ENCODE measurements around the gene CELF4.

Gene CELF4

GRCh38 chr18:37572736-37573135, 7.1 kb upstream of the CELF4 start:
- ATAC-seq (no peak), DNase-seq (no peak)

DNA sequence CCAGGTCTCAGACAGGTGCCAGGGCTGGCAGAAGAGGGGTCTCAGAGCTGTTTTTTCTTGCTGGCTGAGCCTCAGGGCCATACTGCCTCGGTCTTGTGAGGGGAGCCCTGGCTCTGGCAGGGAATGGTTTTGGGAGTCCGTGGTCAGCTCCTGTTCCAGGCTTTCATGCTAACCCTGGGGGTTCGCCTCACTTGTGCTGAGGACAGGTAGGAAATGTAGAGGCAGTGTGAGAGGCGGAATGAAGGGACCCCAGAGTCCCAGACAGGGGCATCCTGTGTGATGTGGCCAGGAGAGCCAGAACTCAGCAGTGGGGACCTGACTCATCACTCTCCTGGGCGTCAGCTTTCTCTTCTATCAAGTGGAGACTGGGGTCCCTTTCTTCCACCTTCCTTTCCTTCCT, 5.7 kb upstream of the CELF4 start:
- no peak for ATAC-seq

GRCh38 chr18:37570336-37570930, 4.8 kb upstream of the CELF4 start:
- no peak for ATAC-seq
- no peak for DNase-seq

More for the DNA sequence above, 5.7 kb upstream of the CELF4 start:
- DNase-seq: no peak

GRCh38 chr18:37568671-37569070, 3.1 kb upstream of the CELF4 start:
- DNase-seq (no peak), ATAC-seq (no peak)

GRCh38 chr18:37567994-37568359, 2.4 kb upstream of the CELF4 start:
- DNase-seq: no peak
- no peak for ATAC-seq

- ATAC-seq (no peak), DNase-seq (no peak)
Observed at GRCh38 chr18:37567061-37567993, 1.7 kb upstream of the CELF4 start.

- ATAC-seq: no peak
- no peak for DNase-seq
Observed at GRCh38 chr18:37566479-37567060, 972 bp upstream of the CELF4 start.

DNA sequence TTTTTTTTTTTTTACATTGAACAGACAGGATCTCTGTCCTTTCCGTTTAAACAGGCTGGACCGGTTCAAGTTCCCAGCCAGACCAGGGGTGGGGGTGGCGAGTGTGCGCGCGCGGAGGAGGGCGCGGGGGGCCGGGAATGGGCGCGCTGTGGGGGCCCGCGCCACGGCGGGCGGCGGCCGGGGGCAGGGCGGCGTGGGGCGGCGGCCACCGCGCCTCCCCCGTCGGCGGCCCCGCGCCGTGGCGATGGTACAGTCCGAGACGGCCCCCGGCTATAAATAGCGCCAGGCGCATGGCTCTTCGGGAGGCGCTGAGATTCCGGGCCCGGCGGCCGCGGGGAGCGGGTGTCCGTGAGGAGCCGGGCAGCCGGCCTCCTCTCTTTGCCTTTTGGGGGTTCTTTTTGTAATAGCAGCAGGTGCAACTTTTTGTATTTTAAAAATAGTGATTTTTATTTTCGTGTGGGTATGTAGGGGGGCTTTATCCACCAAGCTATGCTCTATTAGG, 430 bp upstream of the CELF4 start:
- DNase-seq (no peak), ATAC-seq (no peak)

DNA sequence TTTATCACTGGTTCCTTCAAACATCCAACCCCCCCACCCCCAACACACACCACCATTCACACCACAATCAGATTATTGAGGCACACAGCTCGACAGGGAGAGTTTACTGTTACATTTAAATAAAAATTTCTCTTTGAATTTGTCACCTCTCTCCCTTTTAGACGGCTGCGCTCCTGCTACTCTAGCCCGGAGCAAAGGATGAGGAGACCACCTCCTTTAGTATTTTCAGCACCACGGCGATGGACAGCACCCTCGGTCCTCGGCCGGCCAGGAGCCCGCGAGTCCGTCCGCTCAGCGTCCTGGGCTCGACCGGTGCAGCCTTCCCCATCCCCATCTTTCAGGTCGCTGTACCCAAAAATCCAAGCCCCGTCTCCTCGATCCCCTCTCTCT, 892 bp downstream of the CELF4 start:
- DNase-seq (peak; percentile 12), ATAC-seq (no peak)

- no peak for DNase-seq
- ATAC-seq: no peak
Observed at GRCh38 chr18:37563931-37564392, 1.6 kb downstream of the CELF4 start.

GRCh38 chr18:37561986-37562385, 3.6 kb downstream of the CELF4 start:
- no peak for ATAC-seq

GRCh38 chr18:37560003-37560402, 5.6 kb downstream of the CELF4 start:
- ATAC-seq: no peak
- no peak for DNase-seq

More at GRCh38 chr18:37561986-37562385, 3.6 kb downstream of the CELF4 start:
- no peak for DNase-seq

- ATAC-seq (no peak), DNase-seq (no peak)
Observed at GRCh38 chr18:37559194-37559593, 6.4 kb downstream of the CELF4 start.

GRCh38 chr18:37554399-37554787, 11.2 kb downstream of the CELF4 start:
- DNase-seq (no peak), ATAC-seq (no peak)

DNA sequence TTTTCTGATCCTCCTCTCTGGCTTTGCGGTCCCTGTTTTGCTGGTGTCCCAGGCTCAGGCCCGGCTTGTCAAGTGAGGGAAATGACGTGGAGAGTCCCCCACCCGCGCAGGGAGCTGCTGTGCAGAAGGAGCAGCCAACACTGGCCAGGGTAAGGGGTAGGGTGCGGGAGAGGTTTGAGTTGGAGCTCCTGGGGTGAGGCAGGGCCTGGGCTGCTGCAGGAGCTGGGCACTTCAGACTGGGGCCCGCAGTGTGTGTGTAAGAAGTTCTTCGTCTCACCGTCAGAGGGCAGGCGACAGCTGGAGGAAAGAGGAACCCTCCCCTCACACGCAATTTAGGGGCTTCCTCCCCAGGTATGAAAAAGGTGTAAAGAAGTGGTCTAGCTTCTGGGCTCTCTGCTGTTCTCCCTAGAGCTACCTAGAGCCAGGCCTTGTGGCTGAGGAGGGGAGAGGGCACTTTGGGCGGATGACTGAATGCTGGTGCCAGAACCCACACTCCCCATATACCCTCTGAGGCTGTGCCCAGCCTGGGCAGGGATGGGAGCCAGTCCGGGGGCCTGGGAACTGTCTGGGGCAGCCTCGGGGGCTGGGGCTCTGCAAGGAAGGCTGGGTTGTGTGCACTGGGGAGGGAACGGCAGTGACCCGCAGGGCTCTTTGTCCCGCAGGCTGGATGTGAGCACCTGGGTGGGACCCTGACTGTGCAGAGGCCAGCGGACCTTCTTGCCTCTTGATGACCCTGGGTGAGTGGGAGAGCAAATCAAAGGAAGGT, 11.8 kb downstream of the CELF4 start:
- DNase-seq (no peak), ATAC-seq (no peak)

DNA sequence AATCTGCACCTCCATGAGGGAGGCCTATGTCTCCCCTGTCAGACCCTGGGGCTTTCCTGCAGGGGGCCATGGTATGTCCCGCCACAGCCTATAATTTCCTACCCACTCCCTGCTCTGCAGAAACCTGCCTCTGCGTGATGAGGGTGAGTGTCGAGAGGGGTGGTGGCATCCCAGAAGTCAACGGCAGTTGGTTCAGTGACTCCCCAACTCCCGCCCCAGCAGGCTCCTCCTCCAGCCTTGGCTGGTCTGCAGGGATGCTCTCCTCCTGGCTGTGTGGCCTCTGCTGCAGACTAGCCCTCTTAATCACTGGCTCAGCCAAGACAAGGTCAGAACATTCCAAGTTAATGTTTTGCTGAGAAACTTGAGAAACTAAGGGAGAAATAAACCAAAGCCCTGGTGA, 13.3 kb downstream of the CELF4 start:
- no peak for DNase-seq

GRCh38 chr18:37551846-37552245, 13.8 kb downstream of the CELF4 start:
- DNase-seq (no peak), ATAC-seq (no peak)

More for the DNA sequence above, 13.3 kb downstream of the CELF4 start:
- no peak for ATAC-seq

DNA sequence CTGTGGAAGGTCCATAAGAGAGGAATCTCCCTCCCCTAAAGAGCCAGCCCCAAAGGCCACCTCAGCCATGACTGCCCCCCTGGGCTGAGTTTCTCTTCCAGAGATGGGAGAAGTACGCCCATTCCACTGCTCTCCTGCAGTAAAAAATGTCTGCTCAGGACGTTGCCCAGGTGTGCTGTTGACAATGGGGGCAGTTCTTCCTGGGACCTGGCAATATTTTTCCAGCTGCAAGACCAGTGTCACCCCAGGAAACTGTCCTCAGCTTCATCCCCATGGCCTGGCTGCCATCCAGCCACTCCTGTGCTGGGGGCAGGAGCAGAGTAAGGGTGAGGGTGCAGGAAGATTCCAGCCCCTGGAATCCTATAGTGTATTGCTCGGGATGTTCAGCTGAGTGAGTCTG, 14.3 kb downstream of the CELF4 start:
- ATAC-seq (no peak), DNase-seq (no peak)

DNA sequence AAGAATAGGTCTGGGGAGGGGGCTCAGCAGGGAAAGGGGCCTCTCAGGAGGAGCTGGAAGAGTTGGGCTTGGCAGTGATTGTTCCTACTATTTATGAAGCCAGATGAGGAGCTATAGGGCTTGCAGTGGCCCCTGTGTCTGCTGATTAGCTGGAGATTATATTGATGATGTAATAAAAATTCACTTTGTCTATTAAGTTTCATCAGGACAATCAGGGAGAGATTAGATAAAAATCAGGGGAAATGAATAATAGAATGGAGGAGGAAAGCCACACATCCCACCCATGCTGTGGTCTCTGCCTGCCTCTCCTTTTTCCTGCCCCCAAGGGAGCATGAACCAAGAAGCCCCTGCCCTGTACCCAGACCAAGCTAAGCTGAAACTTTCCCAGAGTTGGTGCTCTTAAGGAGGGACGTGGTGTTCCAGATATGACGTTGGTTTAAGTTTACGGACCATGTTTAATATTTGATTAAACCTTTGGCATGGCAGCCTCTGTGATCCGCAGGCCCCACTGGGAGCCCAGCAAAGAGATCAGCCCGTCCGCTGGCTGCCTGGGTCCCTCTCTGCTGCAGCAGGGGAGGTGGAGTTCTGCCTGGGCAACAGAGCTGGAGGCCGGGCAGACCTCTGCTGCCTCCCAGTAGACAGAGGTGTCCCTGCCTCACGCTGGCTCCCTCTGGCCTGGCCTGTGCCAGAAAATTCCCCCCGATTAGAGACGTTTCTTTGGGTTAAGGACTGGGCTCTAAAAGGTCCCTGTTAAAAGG, 15.3 kb downstream of the CELF4 start:
- DNase-seq (no peak), ATAC-seq (no peak)

GRCh38 chr18:37548679-37549289, 16.8 kb downstream of the CELF4 start:
- DNase-seq: no peak

DNA sequence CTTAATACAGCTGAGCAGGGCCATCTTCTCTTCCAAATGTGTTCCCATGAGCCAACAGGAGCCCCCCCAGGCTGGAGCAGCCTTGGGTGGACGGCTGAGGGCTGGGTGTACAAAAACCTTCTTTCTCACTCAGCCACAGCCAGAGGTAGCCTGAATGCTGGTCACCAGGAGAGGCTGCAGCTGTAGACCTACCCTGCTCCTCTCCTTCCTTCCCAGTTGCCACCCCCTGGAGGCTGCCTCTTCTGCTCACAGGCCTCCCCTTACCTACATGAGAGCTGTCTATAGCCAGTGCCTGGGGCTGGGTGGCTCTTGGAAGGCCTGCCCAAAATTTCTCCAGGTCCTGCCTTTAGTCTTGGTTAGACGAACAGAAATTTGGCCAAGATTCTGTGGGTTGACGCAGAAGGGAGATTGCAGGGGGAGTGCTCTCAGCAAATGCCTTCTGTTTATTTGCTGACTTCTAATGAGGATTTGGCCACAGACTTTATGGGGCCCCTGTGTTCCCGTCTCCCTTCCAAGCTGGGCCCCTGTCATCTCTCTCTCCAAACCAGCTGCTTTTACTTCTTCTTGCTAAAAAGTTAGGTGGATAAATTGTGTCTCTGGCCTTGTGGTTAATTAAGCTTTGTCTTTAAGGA, 18.3 kb downstream of the CELF4 start:
- no peak for ATAC-seq
- no peak for DNase-seq

More at GRCh38 chr18:37548679-37549289, 16.8 kb downstream of the CELF4 start:
- ATAC-seq: no peak
